ENCODE measurements around the gene KIF3B. TPM values are rescaled to one million over a fixed set of nuclear protein-coding genes. Genes with fewer than 3 reads are reported as not detected.
A peak's percentile ranks its signal among the peaks of the same experiment; 100 is the strongest.

Gene KIF3B
- total and polyA plus RNA-seq, 12 donors: 8.4 to 62.1 (median 28.6) TPM

GRCh38 chr20:32301719-32302506 is 24.5 kb downstream of the KIF3B start:
- Histone ChIP-seq H3K9me3 (replicated peaks in 1 of 3) (no peaks in the 10 kb centered on the region), H3K4me1 (replicated peaks in 1 of 2) (peaks cover 0 to 15% of the 10 kb centered on the region in 2 donors), H3K4me3 (no peak overlapping the region), H3K36me3 (replicated peaks in 1 of 2) (no peaks in the 10 kb centered on the region), H3K27ac (peak overlapping the region in 1 of 5 donors; percentile 13), H3K27me3 (no peaks in the 10 kb centered on the region)
- intact Hi-C loops (cut with DNase I): no loop called here
- TF ChIP-seq, protein P1, sequence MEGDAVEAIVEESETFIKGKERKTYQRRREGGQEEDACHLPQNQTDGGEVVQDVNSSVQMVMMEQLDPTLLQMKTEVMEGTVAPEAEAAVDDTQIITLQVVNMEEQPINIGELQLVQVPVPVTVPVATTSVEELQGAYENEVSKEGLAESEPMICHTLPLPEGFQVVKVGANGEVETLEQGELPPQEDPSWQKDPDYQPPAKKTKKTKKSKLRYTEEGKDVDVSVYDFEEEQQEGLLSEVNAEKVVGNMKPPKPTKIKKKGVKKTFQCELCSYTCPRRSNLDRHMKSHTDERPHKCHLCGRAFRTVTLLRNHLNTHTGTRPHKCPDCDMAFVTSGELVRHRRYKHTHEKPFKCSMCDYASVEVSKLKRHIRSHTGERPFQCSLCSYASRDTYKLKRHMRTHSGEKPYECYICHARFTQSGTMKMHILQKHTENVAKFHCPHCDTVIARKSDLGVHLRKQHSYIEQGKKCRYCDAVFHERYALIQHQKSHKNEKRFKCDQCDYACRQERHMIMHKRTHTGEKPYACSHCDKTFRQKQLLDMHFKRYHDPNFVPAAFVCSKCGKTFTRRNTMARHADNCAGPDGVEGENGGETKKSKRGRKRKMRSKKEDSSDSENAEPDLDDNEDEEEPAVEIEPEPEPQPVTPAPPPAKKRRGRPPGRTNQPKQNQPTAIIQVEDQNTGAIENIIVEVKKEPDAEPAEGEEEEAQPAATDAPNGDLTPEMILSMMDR (IDR thresholded peaks at IDR 0.05): no peak
- no peak for TF ChIP-seq POLR2A (IDR thresholded peaks at IDR 0.05)
- 74 to 80% (median 79%) methylated on average over 5 of the region's 5 CpGs for WGBS, 4 donors
- no peak for DNase-seq

GRCh38 chr20:32302507-32302872 is 25.0 kb downstream of the KIF3B start:
- Histone ChIP-seq H3K27me3 (no peaks in the 10 kb centered on the region), H3K27ac (peak overlapping the region in 1 of 5 donors; percentile 13), H3K4me1 (replicated peaks in 1 of 2) (peaks cover 0 to 15% of the 10 kb centered on the region in 2 donors), H3K4me3 (no peak overlapping the region), H3K9me3 (replicated peaks in 1 of 3) (no peaks in the 10 kb centered on the region), H3K36me3 (replicated peaks in 1 of 2) (no peaks in the 10 kb centered on the region)
- DNase-seq: no peak
- TF ChIP-seq POLR2A (IDR thresholded peaks at IDR 0.05): no peak
- TF ChIP-seq, protein P1 (IDR thresholded peaks at IDR 0.05): no peak
- WGBS, 4 donors: 31 to 54% (median 44%) methylated on average over 6 of the region's 6 CpGs
- intact Hi-C loops (cut with DNase I): no loop called here

- Histone ChIP-seq H3K27ac (no peak overlapping the region), H3K9me3 (replicated peaks in 1 of 3) (no peaks in the 10 kb centered on the region), H3K4me1 (replicated peaks in 1 of 2) (peaks cover 0 to 15% of the 10 kb centered on the region in 2 donors), H3K36me3 (replicated peaks in 1 of 2) (no peaks in the 10 kb centered on the region), H3K27me3 (no peaks in the 10 kb centered on the region), H3K4me3 (no peak overlapping the region)
- no peak for TF ChIP-seq POLR2A (IDR thresholded peaks at IDR 0.05)
- TF ChIP-seq, protein P1 (IDR thresholded peaks at IDR 0.05): no peak
- intact Hi-C loops (cut with DNase I): no loop called here
- no peak for DNase-seq
- 64 to 81% (median 66%) methylated on average over 2 of the region's 2 CpGs for WGBS, 4 donors
Measured at GRCh38 chr20:32304131-32304746, 26.8 kb downstream of the KIF3B start.

GRCh38 chr20:32312718-32313424 is 35.4 kb downstream of the KIF3B start:
- Histone ChIP-seq H3K9me3 (replicated peaks in 1 of 3) (no peaks in the 10 kb centered on the region), H3K36me3 (replicated peaks in 1 of 2) (peaks cover 0 to 22% of the 10 kb centered on the region in 2 donors), H3K4me3 (no peak overlapping the region), H3K27ac (no peak overlapping the region), H3K4me1 (replicated peaks in 1 of 2) (no peaks in the 10 kb centered on the region), H3K27me3 (no peaks in the 10 kb centered on the region)
- intact Hi-C loops (cut with DNase I): no loop called here
- TF ChIP-seq, protein P1 (IDR thresholded peaks at IDR 0.05): no peak
- TF ChIP-seq POLR2A (IDR thresholded peaks at IDR 0.05): no peak
- 61 to 86% (median 85%) methylated on average over 2 to 3 of the region's 3 CpGs for WGBS, 4 donors
- no peak for DNase-seq

Data from adrenal gland (tissue), 12 donors.